ENCODE results near the gene PTPRCAP.

- no peak for TF ChIP-seq CTCF (IDR thresholded peaks at IDR 0.05; ENCODE audit: poor library complexity, severe bottlenecking)
- no peak for TF ChIP-seq EZH2 (IDR thresholded peaks at IDR 0.05; ENCODE audit: borderline replicate concordance, insufficient read depth, low read length, poor library complexity, severe bottlenecking)
- no peak for TF ChIP-seq RAD21 (conservative IDR thresholded peaks at IDR 0.05)
- TF ChIP-seq, protein P1, sequence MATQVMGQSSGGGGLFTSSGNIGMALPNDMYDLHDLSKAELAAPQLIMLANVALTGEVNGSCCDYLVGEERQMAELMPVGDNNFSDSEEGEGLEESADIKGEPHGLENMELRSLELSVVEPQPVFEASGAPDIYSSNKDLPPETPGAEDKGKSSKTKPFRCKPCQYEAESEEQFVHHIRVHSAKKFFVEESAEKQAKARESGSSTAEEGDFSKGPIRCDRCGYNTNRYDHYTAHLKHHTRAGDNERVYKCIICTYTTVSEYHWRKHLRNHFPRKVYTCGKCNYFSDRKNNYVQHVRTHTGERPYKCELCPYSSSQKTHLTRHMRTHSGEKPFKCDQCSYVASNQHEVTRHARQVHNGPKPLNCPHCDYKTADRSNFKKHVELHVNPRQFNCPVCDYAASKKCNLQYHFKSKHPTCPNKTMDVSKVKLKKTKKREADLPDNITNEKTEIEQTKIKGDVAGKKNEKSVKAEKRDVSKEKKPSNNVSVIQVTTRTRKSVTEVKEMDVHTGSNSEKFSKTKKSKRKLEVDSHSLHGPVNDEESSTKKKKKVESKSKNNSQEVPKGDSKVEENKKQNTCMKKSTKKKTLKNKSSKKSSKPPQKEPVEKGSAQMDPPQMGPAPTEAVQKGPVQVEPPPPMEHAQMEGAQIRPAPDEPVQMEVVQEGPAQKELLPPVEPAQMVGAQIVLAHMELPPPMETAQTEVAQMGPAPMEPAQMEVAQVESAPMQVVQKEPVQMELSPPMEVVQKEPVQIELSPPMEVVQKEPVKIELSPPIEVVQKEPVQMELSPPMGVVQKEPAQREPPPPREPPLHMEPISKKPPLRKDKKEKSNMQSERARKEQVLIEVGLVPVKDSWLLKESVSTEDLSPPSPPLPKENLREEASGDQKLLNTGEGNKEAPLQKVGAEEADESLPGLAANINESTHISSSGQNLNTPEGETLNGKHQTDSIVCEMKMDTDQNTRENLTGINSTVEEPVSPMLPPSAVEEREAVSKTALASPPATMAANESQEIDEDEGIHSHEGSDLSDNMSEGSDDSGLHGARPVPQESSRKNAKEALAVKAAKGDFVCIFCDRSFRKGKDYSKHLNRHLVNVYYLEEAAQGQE (IDR thresholded peaks at IDR 0.05; ENCODE audit: borderline replicate concordance), result no peak
Measured at GRCh38 chr11:67392183-67392715, 45.2 kb downstream of the PTPRCAP start.

Measured in neural cell (in vitro differentiated cells).